Renal cortex interstitium (tissue), 15 donors: ENCODE results near the gene NEK5. TPM values are rescaled to one million over a fixed set of nuclear protein-coding genes. Genes with fewer than 3 reads are reported as not detected.
"Not testable (repeated sequence)": the region's sequence is repeated elsewhere in the genome, so short reads cannot be mapped to it uniquely, and the experiment has no call there.

ENCODE experiments used
- DNase-seq, 11 donors: peaks; one replicate each; pipeline ENCODE4 v3.0.0-alpha.2; 2013; ENCODE audit warnings: low read depth in 9 of 11, low spot score in 4 of 11; ENCODE audit errors: extremely low read depth in 1 of 11
- long read RNA-seq, 16 experiments: transcript quantifications; one replicate each; lab custom pipeline, GENCODE V29; 2026
- polyA plus RNA-seq, 3 donors: library from polyadenylated mRNA; unstranded; fragments of 120-200 nt; gene quantifications; one replicate each; pipeline ENCODE4 v1.2.1, GENCODE V29; 2013; ENCODE audit not compliant: insufficient read length in 3 of 3

NEK5 gene
- polyA plus RNA-seq, result 1 to 10 TPM; 3.0 to 6.4 (median 4.3) TPM
- long read RNA-seq, donor 1, result 0 reads
- long read RNA-seq, donor 2, result 0 reads
- long read RNA-seq, donor 3, result 0 reads
- long read RNA-seq, donor 4, result 0 reads
- long read RNA-seq, donor 5, result 0 reads
- long read RNA-seq, donor 6, result 0 reads
- long read RNA-seq, donor 7, result 0 reads
- long read RNA-seq, donor 8, result 0 reads
- long read RNA-seq, donor 9, result 0 reads
- long read RNA-seq, donor 10, result 0 reads
- long read RNA-seq, donor 11, result 0 reads
- long read RNA-seq, donor 12, result 0 reads
- long read RNA-seq, donor 13, result 0 reads
- long read RNA-seq, donor 14, result 0 reads
- long read RNA-seq, donor 15, result 0 reads
- long read RNA-seq, donor 16, full-length matches to known transcripts, result 1 of 1 reads
- long read RNA-seq, donor 16, partial matches to known transcripts, result 0 of 1 reads
- long read RNA-seq, donor 16, other reads (novel, unspliced or antisense), result 0 of 1 reads

GRCh38 chr13:52128714-52129700, at the start of gene NEK5:
TSS of gene NEK5 (minus strand) at chr13:52129073. CDS start at chr13:52127482, 1,591 bp downstream.
- peak in 9 of 11 donors; percentile 23 to 65 (median 55) for DNase-seq

- no peak for DNase-seq
Observed at GRCh38 chr13:52177276-52177675, 48.4 kb upstream of the NEK5 start.

GRCh38 chr13:52173970-52174369, 45.1 kb upstream of the NEK5 start:
- DNase-seq, result not testable (repeated sequence)

- no peak for DNase-seq
Observed at GRCh38 chr13:52173373-52173772, 44.5 kb upstream of the NEK5 start.

GRCh38 chr13:52171686-52172085, 42.8 kb upstream of the NEK5 start:
- not testable (repeated sequence) for DNase-seq

GRCh38 chr13:52170828-52171391, 42.0 kb upstream of the NEK5 start:
- not testable (repeated sequence) for DNase-seq

GRCh38 chr13:52169839-52170238, 41.0 kb upstream of the NEK5 start:
- no peak for DNase-seq

GRCh38 chr13:52165411-52165810, 36.5 kb upstream of the NEK5 start:
- DNase-seq, result no peak

- no peak for DNase-seq
Observed at GRCh38 chr13:52164989-52165388, 36.1 kb upstream of the NEK5 start.

- not testable (repeated sequence) for DNase-seq
Observed at GRCh38 chr13:52163878-52164277, 35.0 kb upstream of the NEK5 start.

- no peak for DNase-seq
Observed at GRCh38 chr13:52162279-52163101, 33.6 kb upstream of the NEK5 start.

GRCh38 chr13:52161181-52161646, 32.3 kb upstream of the NEK5 start:
- DNase-seq, result peak in 2 of 11 donors; percentile 7 to 28

- DNase-seq, result no peak
Observed at GRCh38 chr13:52160506-52160905, 31.6 kb upstream of the NEK5 start.

- DNase-seq, result no peak
Observed at GRCh38 chr13:52160053-52160452, 31.2 kb upstream of the NEK5 start.

- DNase-seq, result peak in 10 of 11 donors; percentile 41 to 76 (median 61)
Observed at GRCh38 chr13:52159159-52159982, 30.5 kb upstream of the NEK5 start, which contains the start of gene NEK3. TSS of gene NEK3 (minus strand) at chr13:52159597. CDS start at chr13:52156191, 3,406 bp downstream.

- peak in 5 of 11 donors; percentile 20 to 42 (median 22) for DNase-seq
Observed at GRCh38 chr13:52158629-52159158, 29.8 kb upstream of the NEK5 start.

GRCh38 chr13:52156724-52157261, 27.9 kb upstream of the NEK5 start:
- no peak for DNase-seq
